Embryonic facial prominence (tissue), 1 donor: ENCODE results near the gene CPEB1.
A peak's percentile ranks its signal among the peaks of the same experiment; 100 is the strongest.
"Not testable (repeated sequence)": the region's sequence is repeated elsewhere in the genome, so short reads cannot be mapped to it uniquely, and the experiment has no call there.

Experiments
- DNase-seq: peaks from one replicate; pipeline ENCODE4 v3.0.0-alpha.2; 2016; ENCODE audit errors: extremely low spot score

CPEB1 gene

GRCh38 chr15:82545002-82545401, 102.2 kb downstream of the CPEB1 start:
- DNase-seq: no peak

DNA sequence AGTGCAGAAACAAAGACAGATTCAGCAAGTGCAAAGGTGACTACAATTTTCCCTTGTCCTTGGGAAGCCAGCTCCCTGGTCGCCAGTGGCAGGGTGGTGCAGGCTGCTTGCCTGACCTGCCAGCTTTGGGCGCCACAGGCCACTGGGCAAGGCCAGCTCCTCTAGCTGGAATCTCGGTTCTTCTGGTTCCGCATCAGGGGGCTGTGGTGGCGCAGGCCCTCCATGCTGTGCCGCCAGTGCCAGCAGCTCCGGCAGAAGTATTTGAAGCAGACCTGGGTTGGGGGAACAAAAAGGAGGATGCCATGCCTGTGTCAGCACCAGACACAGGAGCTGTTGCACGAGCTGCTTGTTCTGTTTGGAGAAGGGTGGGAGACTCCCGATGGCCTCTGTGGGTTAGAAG, 102.7 kb downstream of the CPEB1 start:
- DNase-seq: no peak

- DNase-seq: no peak
Measured at GRCh38 chr15:82543160-82543559, 104.0 kb downstream of the CPEB1 start.

GRCh38 chr15:82540984-82541431, 106.2 kb downstream of the CPEB1 start:
- DNase-seq: no peak

DNA sequence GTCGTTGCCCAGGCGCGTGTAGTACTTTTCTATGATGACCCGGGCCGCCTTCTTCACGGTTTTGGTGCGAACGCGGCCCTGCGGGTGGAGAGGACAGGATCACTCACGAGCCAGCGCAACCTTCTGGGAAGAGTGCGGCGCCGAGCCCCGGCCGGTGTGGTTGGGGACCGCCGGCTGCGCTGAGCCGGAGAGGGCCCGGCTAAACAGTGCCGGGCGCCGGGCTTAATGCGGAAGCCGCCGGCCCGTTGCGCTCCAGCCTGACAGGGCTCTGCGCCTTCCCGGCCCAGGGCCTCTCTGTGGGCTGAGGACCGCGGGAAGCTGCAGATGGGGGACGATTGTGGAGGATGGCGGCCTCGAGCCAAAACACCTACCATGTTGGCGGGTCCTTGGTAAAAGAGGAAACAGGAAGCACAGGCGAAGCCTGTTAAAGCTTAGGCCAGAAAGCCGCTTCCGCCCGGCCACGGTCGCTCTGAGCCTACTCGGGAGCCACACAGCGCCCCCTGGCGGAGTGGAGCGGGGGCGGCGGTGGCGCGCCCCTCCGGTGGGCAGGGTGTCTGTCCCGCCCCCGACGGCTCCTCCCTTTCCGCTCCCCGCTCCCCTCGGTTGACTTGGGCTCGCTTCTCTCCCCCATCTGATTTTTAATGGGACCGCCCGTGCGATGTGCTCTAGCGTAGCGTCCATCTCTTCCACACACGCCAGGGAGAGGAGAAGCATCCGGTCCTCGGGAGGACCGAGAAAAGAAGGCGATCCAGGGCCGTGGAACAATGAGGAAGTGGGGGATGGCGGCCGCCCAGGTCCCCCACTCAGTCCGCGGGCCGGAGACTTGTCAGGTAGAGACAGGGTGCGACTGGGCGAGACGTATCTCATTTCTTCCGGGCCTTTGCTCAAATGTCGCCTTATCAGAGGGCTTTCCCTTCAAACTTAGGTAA, 106.8 kb downstream of the CPEB1 start, which contains the start of gene RPS17:
Gene RPS17 (minus strand): TSS at position 403 of the 929 bp plus-strand sequence. CDS start 29 bp downstream, at position 374.
- DNase-seq: peak; percentile 94

- DNase-seq: no peak
Measured at GRCh38 chr15:82539691-82540054, 107.5 kb downstream of the CPEB1 start.

- no peak for DNase-seq
Measured at GRCh38 chr15:82538961-82539690, 108.0 kb downstream of the CPEB1 start.

GRCh38 chr15:82537351-82537908, 109.7 kb downstream of the CPEB1 start:
- DNase-seq: no peak

- DNase-seq: no peak
Measured at GRCh38 chr15:82536409-82537350, 110.5 kb downstream of the CPEB1 start.

GRCh38 chr15:82535566-82536408, 111.4 kb downstream of the CPEB1 start:
- DNase-seq: no peak

GRCh38 chr15:82535151-82535550, 112.0 kb downstream of the CPEB1 start:
- not testable (repeated sequence) for DNase-seq

- DNase-seq: not testable (repeated sequence)
Measured at GRCh38 chr15:82534457-82534861, 112.7 kb downstream of the CPEB1 start.

DNA sequence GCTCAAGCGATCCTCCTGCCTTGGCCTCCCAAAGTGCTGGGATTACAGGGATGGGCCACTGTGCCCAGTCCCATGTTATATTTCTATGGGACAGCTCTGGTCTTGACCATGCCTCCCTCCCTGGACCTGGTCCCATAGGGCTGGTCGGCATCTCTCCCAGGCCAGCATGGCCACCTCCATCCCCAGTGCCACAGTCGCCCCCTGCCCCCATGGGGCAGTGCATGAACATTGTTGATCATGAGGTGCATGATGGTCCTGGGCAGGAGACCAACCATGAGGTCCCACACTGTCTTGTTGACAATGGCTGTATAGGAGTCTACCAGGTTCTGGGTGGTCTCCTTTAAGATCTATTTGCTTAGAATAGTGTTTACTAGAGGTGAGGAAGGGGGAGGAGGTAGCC, 113.4 kb downstream of the CPEB1 start:
- DNase-seq: no peak

- DNase-seq: no peak
Measured at GRCh38 chr15:82532991-82533481, 114.1 kb downstream of the CPEB1 start.

DNA sequence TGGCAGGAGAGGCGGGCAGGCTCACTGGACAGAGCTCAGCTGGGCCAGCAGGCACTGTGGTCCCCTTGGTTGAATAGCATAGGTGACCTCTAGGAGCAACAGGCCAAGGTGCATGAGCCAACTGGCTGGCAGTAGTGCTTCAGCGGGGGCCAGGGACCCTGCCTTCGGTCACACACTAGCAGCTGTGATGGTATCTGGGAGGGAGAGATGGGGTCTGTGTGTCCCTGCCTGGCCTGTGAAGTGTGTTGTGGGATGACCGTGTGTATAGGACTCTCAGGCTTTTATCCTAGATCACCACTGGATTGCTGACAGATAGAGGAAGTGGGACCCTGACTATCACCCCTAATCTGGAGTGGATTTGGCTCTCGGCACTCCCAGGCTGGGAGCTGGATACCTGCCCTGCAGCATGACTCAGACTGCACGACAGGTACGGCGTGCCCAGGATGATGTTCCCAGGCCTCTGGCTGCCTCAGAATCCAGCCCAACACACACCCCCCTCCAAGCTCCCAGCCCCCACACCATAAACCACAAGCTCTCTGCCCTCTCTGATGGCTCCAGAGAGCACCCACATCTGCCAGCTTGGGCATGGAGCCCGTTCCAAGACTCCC, 114.7 kb downstream of the CPEB1 start:
- no peak for DNase-seq

GRCh38 chr15:82531496-82532382, 115.4 kb downstream of the CPEB1 start:
- DNase-seq: no peak

DNA sequence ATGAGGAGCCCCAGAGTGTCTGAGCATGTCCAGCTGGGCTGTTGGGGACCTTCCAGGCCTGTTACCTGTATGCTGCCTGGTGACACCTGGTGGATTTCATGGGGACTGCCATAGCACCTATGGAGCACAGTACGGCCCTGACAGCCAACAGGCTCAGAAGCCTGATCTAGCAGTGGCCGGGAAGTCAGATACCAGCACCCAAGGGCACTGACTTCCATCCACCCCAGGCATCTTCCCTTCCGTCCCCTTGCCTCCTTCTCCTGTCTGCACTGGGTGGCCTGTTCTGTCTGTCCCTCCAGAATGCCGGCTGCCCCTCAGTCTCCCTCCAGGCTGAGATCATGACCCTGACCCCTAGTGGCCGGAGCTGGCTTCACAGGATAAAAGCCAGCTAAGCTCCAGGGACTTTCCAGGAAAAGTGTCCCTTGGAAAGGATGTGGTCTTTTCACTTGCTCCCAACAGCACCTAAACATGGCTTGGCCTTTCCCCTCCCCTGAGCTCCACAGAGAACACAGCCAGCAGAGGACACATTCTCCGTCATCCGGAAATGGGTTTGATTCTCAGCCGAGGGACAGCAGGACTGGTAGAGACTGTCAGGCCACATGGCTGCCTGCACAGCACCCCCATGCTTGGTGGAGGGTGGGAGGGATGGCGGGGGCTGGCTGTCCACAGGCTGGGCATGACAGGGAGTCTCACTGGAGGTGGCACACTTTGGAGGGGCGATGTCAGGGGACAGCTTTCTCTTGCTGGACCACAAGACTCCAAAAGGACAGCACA, 116.4 kb downstream of the CPEB1 start:
- no peak for DNase-seq

GRCh38 chr15:82530006-82530405, 117.2 kb downstream of the CPEB1 start:
- DNase-seq: no peak
